GM21786 (cell line): Measurements from ENCODE around the gene ATPAF2.

Experiments used
- ATAC-seq: cut with Tn5 transposase; IDR thresholded peaks from one replicate; pipeline ENCODE4 v1.9.1; 2021; ENCODE audit not compliant: unreplicated experiment

The ATPAF2 gene

GRCh38 chr17:18040261-18040858 lies 1.4 kb upstream of the ATPAF2 start:
- no peak for ATAC-seq

GRCh38 chr17:18039535-18040260 lies 730 bp upstream of the ATPAF2 start:
- peak; percentile 18 for ATAC-seq

GRCh38 chr17:18038149-18038850 lies 668 bp downstream of the ATPAF2 start:
- ATAC-seq = no peak

DNA sequence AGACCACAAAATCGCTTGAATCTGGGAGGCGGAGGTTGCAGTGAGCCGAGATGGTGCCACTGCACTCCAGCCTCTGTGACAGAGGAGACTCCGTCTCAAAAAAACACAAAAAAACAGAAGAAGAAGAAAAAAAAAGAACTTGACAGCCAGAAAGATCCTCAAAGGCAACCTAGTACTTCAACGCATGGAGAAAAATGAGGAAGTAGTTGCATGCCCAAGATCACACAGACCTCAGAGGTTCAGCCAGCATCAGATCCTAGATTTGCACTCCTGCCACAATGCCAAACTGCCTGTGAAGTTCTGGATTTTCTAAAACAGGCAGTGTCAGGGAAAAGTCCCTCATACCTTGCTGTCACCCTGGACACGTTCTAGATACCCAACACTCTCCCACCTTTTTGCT lies 1.5 kb downstream of the ATPAF2 start:
- no peak for ATAC-seq

- no peak for ATAC-seq
Observed at GRCh38 chr17:18035704-18036103, 3.3 kb downstream of the ATPAF2 start.

GRCh38 chr17:18033442-18034099 lies 5.4 kb downstream of the ATPAF2 start:
- no peak for ATAC-seq

- no peak for ATAC-seq
Observed at GRCh38 chr17:18031955-18032354, 7.0 kb downstream of the ATPAF2 start.

GRCh38 chr17:18028952-18029540 lies 9.9 kb downstream of the ATPAF2 start:
- no peak for ATAC-seq

DNA sequence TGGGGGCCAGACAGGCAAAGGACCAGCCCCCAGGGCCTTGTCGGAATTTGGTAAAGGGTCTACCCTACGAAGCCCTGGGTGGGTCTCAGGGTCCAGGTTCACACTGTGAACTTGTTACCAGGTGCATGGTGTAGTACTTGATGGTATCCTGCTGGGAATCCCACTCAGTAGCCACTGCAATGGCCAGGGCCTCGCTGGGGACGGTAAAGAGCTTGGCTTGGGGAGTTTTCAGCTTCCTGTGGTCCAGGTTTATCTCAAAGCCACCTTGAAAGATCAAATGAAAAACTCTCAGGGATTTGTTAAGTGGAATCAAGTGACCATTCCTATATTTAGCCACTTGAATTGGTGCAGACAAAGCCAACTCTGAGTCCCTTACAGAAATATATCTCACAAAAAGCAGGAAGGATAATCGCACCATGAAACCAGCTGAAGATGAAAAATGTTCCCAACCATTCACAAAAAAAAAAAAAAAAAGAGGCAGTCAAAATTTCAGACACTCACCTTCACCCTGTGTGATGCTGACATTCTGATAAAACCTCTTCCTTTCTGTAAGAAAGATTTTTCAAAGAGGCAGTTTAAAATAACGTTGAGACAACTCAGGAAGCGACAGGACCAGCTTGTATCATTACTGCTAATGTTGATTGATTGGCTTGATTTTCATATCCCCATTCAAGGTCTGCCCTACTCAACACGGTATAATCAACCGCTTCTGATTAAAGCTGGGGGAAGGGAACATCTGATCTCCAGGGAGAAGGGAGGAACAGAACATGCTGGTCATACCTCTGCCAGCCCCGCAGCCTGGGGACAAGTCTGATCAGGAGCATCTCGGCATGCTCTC lies 10.6 kb downstream of the ATPAF2 start:
- ATAC-seq = no peak

DNA sequence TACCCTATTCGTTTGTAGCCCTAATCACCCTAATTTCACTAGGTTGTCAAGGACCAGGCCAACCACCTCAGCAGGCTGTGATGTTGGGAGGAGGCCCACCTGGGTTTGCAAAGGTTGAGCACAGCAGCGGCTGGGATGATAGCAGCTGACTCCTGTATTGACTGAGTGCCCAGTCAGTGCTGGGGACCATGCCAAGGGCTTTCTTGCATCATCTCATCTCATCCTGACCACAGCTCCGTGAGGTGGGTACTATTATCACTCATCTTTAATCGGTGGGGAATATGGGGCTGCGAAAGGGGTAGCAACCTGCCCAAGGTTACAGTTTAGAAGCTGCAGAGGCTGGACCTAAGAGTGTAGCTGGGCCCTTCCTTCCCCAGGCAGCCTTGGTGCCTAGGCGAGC lies 11.7 kb downstream of the ATPAF2 start:
- ATAC-seq = no peak

GRCh38 chr17:18025945-18026776 lies 12.8 kb downstream of the ATPAF2 start:
- no peak for ATAC-seq

DNA sequence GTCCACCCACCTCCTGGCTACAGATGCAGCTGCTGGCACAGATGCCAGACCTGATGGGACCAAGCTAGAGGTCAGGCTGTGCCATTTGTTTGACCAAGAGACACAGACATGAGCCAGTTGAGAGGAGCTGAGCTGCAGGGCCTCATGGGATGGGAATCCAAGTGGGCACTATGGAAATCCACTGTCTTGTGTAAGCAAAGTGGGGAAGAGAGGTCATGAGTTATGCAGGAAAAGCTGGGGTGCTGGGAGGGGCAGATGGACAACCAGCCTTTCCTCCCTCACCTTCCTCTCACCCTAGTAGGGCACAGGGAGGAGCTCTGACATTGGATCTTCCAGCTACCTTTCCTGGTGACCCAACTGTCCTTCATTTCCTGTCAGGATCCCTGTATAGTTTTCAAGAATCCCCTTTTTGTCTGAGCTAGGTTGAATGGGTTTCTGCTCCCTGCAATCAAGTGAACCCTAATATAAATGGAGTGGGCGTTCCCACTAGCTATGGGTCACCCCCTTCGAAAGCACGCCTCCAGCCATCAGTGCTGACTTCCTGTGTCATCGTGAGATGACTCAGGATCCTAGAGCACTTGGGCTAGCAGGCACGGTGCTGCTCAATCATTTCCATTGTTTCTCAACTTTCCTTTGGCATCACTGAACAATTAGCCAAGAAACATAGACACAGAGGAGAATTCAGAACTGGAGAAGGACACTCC lies 13.6 kb downstream of the ATPAF2 start:
- ATAC-seq = peak; percentile 56

DNA sequence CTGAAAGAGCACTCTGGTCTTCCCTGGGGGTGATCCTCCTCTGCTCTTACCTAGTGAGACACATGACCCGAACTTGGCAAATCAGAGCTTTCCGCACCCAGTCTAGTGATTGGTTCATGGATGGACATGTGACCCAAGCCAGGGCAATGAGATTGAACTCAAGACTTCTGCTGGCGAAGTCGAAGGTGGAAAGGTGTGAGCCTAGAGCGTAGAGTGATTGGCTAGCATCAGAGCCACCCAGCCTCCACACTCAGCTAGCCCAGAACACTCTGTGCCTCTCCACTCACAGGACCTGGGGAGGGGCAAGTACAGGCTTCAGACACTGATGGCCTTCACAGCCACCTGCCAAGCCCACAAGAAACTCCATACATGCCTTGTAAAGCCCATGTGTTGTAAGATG lies 17.6 kb downstream of the ATPAF2 start:
- ATAC-seq = no peak

DNA sequence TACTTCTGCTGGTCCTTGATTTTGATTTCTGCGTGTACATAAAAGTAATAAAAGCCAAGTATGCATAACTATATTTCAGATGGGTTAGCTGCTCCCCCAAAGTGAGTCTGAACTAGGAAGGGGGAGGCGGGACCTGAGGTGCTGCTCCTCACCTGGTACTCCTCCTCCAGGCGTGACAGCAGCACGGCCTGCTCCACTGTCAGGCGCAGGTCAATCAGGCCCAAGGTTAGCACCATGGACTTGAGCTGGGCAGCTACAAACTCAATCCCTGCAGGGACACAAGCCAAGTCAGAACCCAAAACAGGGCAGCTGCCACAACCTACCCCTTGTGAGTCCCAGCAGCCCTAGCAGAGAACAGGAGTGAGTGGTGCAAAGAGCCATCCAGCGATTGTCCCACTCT lies 18.0 kb downstream of the ATPAF2 start:
- ATAC-seq = no peak

- ATAC-seq = no peak
Observed at GRCh38 chr17:18019838-18020154, 19.2 kb downstream of the ATPAF2 start.

GRCh38 chr17:18018411-18018921 lies 20.5 kb downstream of the ATPAF2 start:
- no peak for ATAC-seq

DNA sequence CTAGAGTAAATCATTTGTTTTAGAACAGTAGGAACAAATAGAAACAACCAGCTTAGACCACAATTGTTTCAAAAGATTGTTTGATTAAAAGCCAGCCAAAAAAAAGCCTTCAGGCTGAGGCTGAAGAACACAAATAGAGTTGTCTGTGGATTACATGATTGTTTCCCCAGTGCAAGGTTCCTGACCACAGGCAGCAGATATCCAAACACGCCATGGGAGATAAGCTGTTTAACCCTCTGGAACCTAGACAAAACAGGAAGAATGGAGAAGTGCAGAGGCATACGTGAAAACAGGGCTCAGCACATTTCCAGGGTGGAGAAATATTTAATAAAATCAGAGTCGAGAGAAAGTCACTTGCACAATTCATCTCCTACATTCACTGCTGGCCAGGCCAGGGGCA lies 21.0 kb downstream of the ATPAF2 start:
- no peak for ATAC-seq

- no peak for ATAC-seq
Observed at GRCh38 chr17:18016426-18016825, 22.5 kb downstream of the ATPAF2 start.

- ATAC-seq = no peak
Observed at GRCh38 chr17:18015593-18015992, 23.4 kb downstream of the ATPAF2 start.
